Measurements from ENCODE around the gene ANKDD1A. TPM values are rescaled to one million over a fixed set of nuclear protein-coding genes. Genes with fewer than 3 reads are reported as not detected.

Gene ANKDD1A
- total and polyA plus RNA-seq, 2 experiments from 2014 or later = 6.7 to 9.3 TPM

DNA sequence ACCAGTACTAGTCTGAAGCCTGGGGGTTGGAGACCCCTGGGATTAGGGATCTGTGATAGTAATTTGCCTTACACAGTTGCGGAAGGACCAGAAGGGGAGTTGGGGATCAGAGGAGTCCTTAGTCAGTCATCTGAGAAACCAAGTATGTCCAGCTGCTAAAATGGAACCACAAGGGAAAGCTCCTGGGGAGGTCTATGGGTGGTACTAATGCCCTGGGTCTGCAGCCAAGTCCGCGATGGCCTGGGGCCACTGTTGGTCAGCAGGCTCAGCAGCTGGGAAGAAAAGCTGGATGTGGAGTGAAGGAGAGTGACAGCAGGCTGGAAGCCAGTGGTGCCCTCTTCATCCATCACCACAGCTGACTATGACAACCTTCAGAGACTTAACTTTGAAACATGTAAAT, 2.2 kb upstream of the ANKDD1A start:
- Histone ChIP-seq H3K9me2 (ENCODE audit: insufficient read depth) (no peaks in the 10 kb centered on the region), H3K79me2 (replicated peaks; ENCODE audit: insufficient read depth) (no peaks in the 10 kb centered on the region), H4K20me1 (replicated peaks; ENCODE audit: insufficient read depth) (no peaks in the 10 kb centered on the region), H3K27me3 (ENCODE audit: insufficient read depth) (peaks cover 33% of the 10 kb centered on the region), H3K4me1 (ENCODE audit: insufficient read depth) (peaks cover 15% of the 10 kb centered on the region; the same call in 1 of the 2 replicates), H3K4me2 (no peak overlapping the region), H2AFZ (no peak overlapping the region), H3K4me3 (no peak overlapping the region), H3K27ac (ENCODE audit: low read depth) (no peak overlapping the region), H3K36me3 (ENCODE audit: insufficient read depth) (peaks cover 6% of the 10 kb centered on the region; the same call in 1 of the 2 replicates), H3F3A (replicated peaks; ENCODE audit: low read depth) (peaks cover 11% of the 10 kb centered on the region)
- H3K27ac Mint-ChIP-seq = no peak overlapping the region
- ATAC-seq = no peak
- peaks cover 27% of the 10 kb centered on the region for H3K27me3 Mint-ChIP-seq (ENCODE audit: insufficient read depth, low read depth, poor library complexity)
- no peak for DNase-seq (ENCODE audit: low spot score)
- peaks cover 17% of the 10 kb centered on the region for H3K4me1 Mint-ChIP-seq
- peaks cover 8% of the 10 kb centered on the region for H3K36me3 Mint-ChIP-seq (ENCODE audit: low read depth)
- no peak overlapping the region for H3K4me3 Mint-ChIP-seq
- H3K9me3 Mint-ChIP-seq = peaks cover 21% of the 10 kb centered on the region
- TF ChIP-seq NANOG (IDR thresholded peaks at IDR 0.05; ENCODE audit: borderline replicate concordance) (no peak), STAT1 (IDR thresholded peaks at IDR 0.05; ENCODE audit: unreplicated experiment) (no peak), EZH2 (IDR thresholded peaks at IDR 0.05; ENCODE audit: low read depth, unreplicated experiment) (no peak), JUNB (IDR thresholded peaks at IDR 0.05; ENCODE audit: unreplicated experiment) (no peak), ZNF114 (CRISPR knock-in tag; IDR thresholded peaks at IDR 0.05) (no peak), EZH2phosphoT487 (IDR thresholded peaks at IDR 0.05; ENCODE audit: unreplicated experiment) (no peak), CREB1 (CRISPR knock-in tag; IDR thresholded peaks at IDR 0.05; ENCODE audit: low read depth) (no peak), POLR2AphosphoS5 (IDR thresholded peaks at IDR 0.05; ENCODE audit: low read depth) (no peak), ZNF331 (CRISPR knock-in tag; IDR thresholded peaks at IDR 0.05; ENCODE audit: low read depth) (no peak)
- TF ChIP-seq, protein P1, sequence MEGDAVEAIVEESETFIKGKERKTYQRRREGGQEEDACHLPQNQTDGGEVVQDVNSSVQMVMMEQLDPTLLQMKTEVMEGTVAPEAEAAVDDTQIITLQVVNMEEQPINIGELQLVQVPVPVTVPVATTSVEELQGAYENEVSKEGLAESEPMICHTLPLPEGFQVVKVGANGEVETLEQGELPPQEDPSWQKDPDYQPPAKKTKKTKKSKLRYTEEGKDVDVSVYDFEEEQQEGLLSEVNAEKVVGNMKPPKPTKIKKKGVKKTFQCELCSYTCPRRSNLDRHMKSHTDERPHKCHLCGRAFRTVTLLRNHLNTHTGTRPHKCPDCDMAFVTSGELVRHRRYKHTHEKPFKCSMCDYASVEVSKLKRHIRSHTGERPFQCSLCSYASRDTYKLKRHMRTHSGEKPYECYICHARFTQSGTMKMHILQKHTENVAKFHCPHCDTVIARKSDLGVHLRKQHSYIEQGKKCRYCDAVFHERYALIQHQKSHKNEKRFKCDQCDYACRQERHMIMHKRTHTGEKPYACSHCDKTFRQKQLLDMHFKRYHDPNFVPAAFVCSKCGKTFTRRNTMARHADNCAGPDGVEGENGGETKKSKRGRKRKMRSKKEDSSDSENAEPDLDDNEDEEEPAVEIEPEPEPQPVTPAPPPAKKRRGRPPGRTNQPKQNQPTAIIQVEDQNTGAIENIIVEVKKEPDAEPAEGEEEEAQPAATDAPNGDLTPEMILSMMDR (conservative IDR thresholded peaks at IDR 0.05; ENCODE audit: low read depth in 2 of 2) = no peak
- TF ChIP-seq, protein P2, sequence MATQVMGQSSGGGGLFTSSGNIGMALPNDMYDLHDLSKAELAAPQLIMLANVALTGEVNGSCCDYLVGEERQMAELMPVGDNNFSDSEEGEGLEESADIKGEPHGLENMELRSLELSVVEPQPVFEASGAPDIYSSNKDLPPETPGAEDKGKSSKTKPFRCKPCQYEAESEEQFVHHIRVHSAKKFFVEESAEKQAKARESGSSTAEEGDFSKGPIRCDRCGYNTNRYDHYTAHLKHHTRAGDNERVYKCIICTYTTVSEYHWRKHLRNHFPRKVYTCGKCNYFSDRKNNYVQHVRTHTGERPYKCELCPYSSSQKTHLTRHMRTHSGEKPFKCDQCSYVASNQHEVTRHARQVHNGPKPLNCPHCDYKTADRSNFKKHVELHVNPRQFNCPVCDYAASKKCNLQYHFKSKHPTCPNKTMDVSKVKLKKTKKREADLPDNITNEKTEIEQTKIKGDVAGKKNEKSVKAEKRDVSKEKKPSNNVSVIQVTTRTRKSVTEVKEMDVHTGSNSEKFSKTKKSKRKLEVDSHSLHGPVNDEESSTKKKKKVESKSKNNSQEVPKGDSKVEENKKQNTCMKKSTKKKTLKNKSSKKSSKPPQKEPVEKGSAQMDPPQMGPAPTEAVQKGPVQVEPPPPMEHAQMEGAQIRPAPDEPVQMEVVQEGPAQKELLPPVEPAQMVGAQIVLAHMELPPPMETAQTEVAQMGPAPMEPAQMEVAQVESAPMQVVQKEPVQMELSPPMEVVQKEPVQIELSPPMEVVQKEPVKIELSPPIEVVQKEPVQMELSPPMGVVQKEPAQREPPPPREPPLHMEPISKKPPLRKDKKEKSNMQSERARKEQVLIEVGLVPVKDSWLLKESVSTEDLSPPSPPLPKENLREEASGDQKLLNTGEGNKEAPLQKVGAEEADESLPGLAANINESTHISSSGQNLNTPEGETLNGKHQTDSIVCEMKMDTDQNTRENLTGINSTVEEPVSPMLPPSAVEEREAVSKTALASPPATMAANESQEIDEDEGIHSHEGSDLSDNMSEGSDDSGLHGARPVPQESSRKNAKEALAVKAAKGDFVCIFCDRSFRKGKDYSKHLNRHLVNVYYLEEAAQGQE (IDR thresholded peaks at IDR 0.05; ENCODE audit: unreplicated experiment) = no peak
- TF ChIP-seq, protein P3, sequence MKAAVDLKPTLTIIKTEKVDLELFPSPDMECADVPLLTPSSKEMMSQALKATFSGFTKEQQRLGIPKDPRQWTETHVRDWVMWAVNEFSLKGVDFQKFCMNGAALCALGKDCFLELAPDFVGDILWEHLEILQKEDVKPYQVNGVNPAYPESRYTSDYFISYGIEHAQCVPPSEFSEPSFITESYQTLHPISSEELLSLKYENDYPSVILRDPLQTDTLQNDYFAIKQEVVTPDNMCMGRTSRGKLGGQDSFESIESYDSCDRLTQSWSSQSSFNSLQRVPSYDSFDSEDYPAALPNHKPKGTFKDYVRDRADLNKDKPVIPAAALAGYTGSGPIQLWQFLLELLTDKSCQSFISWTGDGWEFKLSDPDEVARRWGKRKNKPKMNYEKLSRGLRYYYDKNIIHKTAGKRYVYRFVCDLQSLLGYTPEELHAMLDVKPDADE (IDR thresholded peaks at IDR 0.05) = no peak
- TF ChIP-seq, protein P4, sequence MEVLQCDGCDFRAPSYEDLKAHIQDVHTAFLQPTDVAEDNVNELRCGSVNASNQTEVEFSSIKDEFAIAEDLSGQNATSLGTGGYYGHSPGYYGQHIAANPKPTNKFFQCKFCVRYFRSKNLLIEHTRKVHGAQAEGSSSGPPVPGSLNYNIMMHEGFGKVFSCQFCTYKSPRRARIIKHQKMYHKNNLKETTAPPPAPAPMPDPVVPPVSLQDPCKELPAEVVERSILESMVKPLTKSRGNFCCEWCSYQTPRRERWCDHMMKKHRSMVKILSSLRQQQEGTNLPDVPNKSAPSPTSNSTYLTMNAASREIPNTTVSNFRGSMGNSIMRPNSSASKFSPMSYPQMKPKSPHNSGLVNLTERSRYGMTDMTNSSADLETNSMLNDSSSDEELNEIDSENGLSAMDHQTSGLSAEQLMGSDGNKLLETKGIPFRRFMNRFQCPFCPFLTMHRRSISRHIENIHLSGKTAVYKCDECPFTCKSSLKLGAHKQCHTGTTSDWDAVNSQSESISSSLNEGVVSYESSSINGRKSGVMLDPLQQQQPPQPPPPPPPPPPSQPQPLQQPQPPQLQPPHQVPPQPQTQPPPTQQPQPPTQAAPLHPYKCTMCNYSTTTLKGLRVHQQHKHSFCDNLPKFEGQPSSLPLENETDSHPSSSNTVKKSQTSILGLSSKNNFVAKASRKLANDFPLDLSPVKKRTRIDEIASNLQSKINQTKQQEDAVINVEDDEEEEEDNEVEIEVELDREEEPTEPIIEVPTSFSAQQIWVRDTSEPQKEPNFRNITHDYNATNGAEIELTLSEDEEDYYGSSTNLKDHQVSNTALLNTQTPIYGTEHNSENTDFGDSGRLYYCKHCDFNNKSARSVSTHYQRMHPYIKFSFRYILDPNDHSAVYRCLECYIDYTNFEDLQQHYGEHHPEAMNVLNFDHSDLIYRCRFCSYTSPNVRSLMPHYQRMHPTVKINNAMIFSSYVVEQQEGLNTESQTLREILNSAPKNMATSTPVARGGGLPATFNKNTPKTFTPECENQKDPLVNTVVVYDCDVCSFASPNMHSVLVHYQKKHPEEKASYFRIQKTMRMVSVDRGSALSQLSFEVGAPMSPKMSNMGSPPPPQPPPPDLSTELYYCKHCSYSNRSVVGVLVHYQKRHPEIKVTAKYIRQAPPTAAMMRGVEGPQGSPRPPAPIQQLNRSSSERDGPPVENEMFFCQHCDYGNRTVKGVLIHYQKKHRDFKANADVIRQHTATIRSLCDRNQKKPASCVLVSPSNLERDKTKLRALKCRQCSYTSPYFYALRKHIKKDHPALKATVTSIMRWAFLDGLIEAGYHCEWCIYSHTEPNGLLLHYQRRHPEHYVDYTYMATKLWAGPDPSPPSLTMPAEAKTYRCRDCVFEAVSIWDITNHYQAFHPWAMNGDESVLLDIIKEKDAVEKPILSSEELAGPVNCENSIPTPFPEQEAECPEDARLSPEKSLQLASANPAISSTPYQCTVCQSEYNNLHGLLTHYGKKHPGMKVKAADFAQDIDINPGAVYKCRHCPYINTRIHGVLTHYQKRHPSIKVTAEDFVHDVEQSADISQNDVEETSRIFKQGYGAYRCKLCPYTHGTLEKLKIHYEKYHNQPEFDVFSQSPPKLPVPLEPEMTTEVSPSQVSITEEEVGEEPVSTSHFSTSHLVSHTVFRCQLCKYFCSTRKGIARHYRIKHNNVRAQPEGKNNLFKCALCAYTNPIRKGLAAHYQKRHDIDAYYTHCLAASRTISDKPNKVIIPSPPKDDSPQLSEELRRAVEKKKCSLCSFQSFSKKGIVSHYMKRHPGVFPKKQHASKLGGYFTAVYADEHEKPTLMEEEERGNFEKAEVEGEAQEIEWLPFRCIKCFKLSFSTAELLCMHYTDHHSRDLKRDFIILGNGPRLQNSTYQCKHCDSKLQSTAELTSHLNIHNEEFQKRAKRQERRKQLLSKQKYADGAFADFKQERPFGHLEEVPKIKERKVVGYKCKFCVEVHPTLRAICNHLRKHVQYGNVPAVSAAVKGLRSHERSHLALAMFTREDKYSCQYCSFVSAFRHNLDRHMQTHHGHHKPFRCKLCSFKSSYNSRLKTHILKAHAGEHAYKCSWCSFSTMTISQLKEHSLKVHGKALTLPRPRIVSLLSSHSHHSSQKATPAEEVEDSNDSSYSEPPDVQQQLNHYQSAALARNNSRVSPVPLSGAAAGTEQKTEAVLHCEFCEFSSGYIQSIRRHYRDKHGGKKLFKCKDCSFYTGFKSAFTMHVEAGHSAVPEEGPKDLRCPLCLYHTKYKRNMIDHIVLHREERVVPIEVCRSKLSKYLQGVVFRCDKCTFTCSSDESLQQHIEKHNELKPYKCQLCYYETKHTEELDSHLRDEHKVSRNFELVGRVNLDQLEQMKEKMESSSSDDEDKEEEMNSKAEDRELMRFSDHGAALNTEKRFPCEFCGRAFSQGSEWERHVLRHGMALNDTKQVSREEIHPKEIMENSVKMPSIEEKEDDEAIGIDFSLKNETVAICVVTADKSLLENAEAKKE (CRISPR knock-in tag; IDR thresholded peaks at IDR 0.05) = no peak

Measured in GM23338 (cell line).